CD14-positive monocyte (primary cell): ENCODE measurements around the gene INPP5A. TPM values are rescaled to one million over a fixed set of nuclear protein-coding genes. Genes with fewer than 3 reads are reported as not detected.

Experiments used
- DNase-seq, 3 donors: peaks; one replicate each; pipeline ENCODE4 v3.0.0-alpha.2; 2011 to 2022
- H2AFZ ChIP-seq: 2 replicates; pipeline ENCODE4 v1.6.0; 2012; ENCODE audit warnings: mild to moderate bottlenecking, low read depth, low read length, inconsistent platforms; ENCODE audit not compliant: insufficient read depth, poor library complexity, severe bottlenecking
- H3K27ac ChIP-seq, 2 donors: 1 replicate in 1 of 2; 2 replicates in 1 of 2; pipeline ENCODE4 v1.5.1; 2012 to 2013; ENCODE audit warnings: low read length in 2 of 2, control low read depth in 1 of 2, inconsistent platforms in 1 of 2, low read depth in 1 of 2, mild to moderate bottlenecking in 1 of 2
- H3K27me3 ChIP-seq, 2 donors: one replicate each; pipeline versions ENCODE4 v1.6.0 to v1.6.1; 2011 to 2013; ENCODE audit warnings: low read length in 2 of 2; ENCODE audit not compliant: control insufficient read depth in 2 of 2, insufficient read depth in 2 of 2
- H3K36me3 ChIP-seq, 2 donors: replicated peaks in 1 of 2; 1 replicate in 1 of 2; 2 replicates in 1 of 2; pipeline versions ENCODE4 v1.5.1 to v1.6.1; 2012 to 2013; ENCODE audit warnings: low read length in 2 of 2, control low read depth in 1 of 2, inconsistent platforms in 1 of 2, mild to moderate bottlenecking in 1 of 2; ENCODE audit not compliant: insufficient read depth in 2 of 2, control insufficient read depth in 1 of 2
- H3K4me1 ChIP-seq, 2 donors: 1 replicate in 1 of 2; 2 replicates in 1 of 2; pipeline versions ENCODE4 v1.5.1 to v1.6.1; 2012 to 2013; ENCODE audit warnings: low read length in 2 of 2, control low read depth in 1 of 2, inconsistent platforms in 1 of 2, mild to moderate bottlenecking in 1 of 2, moderate library complexity in 1 of 2; ENCODE audit not compliant: insufficient read depth in 2 of 2, control insufficient read depth in 1 of 2
- H3K4me2 ChIP-seq: replicated peaks from 2 replicates; pipeline ENCODE3; 2012; ENCODE audit warnings: low read length, moderate library complexity, mild to moderate bottlenecking; ENCODE audit not compliant: poor library complexity, severe bottlenecking; ENCODE audit errors: extremely low read depth
- H3K4me3 ChIP-seq, 3 experiments: fragments of 200-600 bp in 1 of 3; sonication (generic) in 1 of 3; replicated peaks in 1 of 3; 1 replicate in 2 of 3; 2 replicates in 1 of 3; pipeline ENCODE4 v1.5.1; 2011 to 2013; ENCODE audit warnings: low read length in 3 of 3, mild to moderate bottlenecking in 3 of 3, control low read depth in 2 of 3, low read depth in 2 of 3, inconsistent platforms in 1 of 3, moderate library complexity in 1 of 3
- H3K79me2 ChIP-seq: 2 replicates; pipeline ENCODE4 v1.6.0; 2012; ENCODE audit warnings: mild to moderate bottlenecking, control low read depth, inconsistent platforms, low read length, moderate library complexity; ENCODE audit not compliant: insufficient read depth
- H3K9ac ChIP-seq: 2 replicates; pipeline ENCODE4 v1.6.0; 2017; ENCODE audit warnings: low read length, mild to moderate bottlenecking; ENCODE audit not compliant: insufficient read depth, poor library complexity, severe bottlenecking
- H3K9me3 ChIP-seq, 2 donors: replicated peaks in 1 of 2; 1 replicate in 1 of 2; 2 replicates in 1 of 2; pipeline versions ENCODE4 v1.5.1 to v1.6.1; 2012 to 2013; ENCODE audit warnings: low read length in 2 of 2, control low read depth in 1 of 2; ENCODE audit not compliant: control insufficient read depth in 1 of 2, insufficient read depth in 1 of 2
- H4K20me1 ChIP-seq: 2 replicates; pipeline ENCODE4 v1.6.0; 2012; ENCODE audit warnings: mild to moderate bottlenecking, low read length, control low read depth, moderate library complexity; ENCODE audit not compliant: insufficient read depth
- H3K27ac Mint-ChIP-seq, 7 donors: one replicate each; pipeline ENCODE4 v1.8.0; 2020; ENCODE audit warnings: mild to moderate bottlenecking in 7 of 7, mixed read lengths in 7 of 7, moderate library complexity in 6 of 7, inconsistent platforms in 2 of 7
- H3K27me3 Mint-ChIP-seq, 3 donors: one replicate each; pipeline ENCODE4 v1.8.0; 2021 to 2022; ENCODE audit warnings: low read depth in 3 of 3, mild to moderate bottlenecking in 3 of 3, mixed read lengths in 3 of 3, moderate library complexity in 3 of 3, inconsistent platforms in 1 of 3
- H3K36me3 Mint-ChIP-seq, 2 donors: one replicate each; pipeline ENCODE4 v1.8.0; 2020; ENCODE audit warnings: mixed read lengths in 2 of 2, inconsistent platforms in 1 of 2, mild to moderate bottlenecking in 1 of 2
- H3K4me1 Mint-ChIP-seq: one replicate; pipeline ENCODE4 v1.8.0; 2020; ENCODE audit warnings: mild to moderate bottlenecking, mixed read lengths
- H3K4me3 Mint-ChIP-seq, 2 donors: one replicate each; pipeline ENCODE4 v1.8.0; 2020; ENCODE audit warnings: mild to moderate bottlenecking in 2 of 2, mixed read lengths in 2 of 2, moderate library complexity in 1 of 2
- H3K9me3 Mint-ChIP-seq, 7 donors: one replicate each; pipeline ENCODE4 v1.8.0; 2020 to 2022; ENCODE audit warnings: mixed read lengths in 7 of 7, mild to moderate bottlenecking in 6 of 7, moderate library complexity in 6 of 7, inconsistent platforms in 2 of 7
- WGBS: methylation state at CpG from one replicate; pipeline ENCODE4 v1.1.5; 2013; ENCODE audit warnings: missing lambda C conversion rate; ENCODE audit not compliant: insufficient coverage; 5-methylcytosine and 5-hydroxymethylcytosine counted together
- intact Hi-C, 2 donors: fragments of 100-400 bp; cut with micrococcal nuclease; formaldehyde crosslinking; loops; one replicate each; pipeline versions ENCODE4 v1.15.0 to v1.15.1; 2023
- polyA plus RNA-seq, 3 donors: library from polyadenylated mRNA; depleted of rRNA in 1 of 3; unstranded in 2 of 3; stranded (reverse) in 1 of 3; fragments of 300-500 nt in 2 of 3; fragments of >200 nt in 1 of 3; fragmentation: Illumina TruSeq in 2 of 3; gene quantifications; 1 replicate in 2 of 3; 2 replicates in 1 of 3; pipeline ENCODE4 v1.2.3, GENCODE V29; 2012 to 2021
- TF ChIP-seq, protein P1 (sequence below): fragments of 200-600 bp; IDR thresholded peaks from one replicate; pipeline ENCODE4 v1.8.0; 2022; ENCODE audit warnings: antibody characterized with exemption, mild to moderate bottlenecking

The INPP5A gene
- polyA plus RNA-seq, 3 donors = 0.87 to 17.2 (median 2.9) TPM

DNA sequence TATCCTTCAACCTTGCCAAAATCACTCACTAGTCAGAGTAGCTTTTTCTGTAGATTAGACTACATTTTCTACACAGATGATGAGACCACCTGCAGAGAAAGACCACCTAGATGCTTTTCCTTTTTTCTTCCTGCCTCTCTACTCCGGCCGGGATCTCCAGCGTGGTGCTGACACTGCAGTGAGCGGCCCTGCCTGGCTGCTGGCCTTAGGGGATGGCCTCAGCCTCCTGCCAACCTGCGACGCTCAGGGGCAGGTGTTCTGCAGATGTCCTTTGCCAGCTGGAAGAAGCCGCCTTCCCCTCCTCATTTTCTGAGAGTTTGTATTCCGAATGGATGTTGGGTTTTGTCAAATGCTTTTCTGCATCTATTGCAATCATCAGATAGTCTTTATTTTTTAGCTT lies 291.8 kb downstream of the INPP5A start:
- Mint-ChIP-seq H3K4me1 (no peaks in the 10 kb centered on the region), H3K27me3 (peaks cover 4 to 10% (median 10%) of the 10 kb centered on the region in 3 donors), H3K4me3 (no peak overlapping the region), H3K27ac (no peak overlapping the region), H3K36me3 (no peaks in the 10 kb centered on the region), H3K9me3 (peaks cover 3 to 14% (median 7%) of the 10 kb centered on the region in 7 donors)
- H3K79me2 ChIP-seq = no peaks in the 10 kb centered on the region
- TF ChIP-seq, protein P1, sequence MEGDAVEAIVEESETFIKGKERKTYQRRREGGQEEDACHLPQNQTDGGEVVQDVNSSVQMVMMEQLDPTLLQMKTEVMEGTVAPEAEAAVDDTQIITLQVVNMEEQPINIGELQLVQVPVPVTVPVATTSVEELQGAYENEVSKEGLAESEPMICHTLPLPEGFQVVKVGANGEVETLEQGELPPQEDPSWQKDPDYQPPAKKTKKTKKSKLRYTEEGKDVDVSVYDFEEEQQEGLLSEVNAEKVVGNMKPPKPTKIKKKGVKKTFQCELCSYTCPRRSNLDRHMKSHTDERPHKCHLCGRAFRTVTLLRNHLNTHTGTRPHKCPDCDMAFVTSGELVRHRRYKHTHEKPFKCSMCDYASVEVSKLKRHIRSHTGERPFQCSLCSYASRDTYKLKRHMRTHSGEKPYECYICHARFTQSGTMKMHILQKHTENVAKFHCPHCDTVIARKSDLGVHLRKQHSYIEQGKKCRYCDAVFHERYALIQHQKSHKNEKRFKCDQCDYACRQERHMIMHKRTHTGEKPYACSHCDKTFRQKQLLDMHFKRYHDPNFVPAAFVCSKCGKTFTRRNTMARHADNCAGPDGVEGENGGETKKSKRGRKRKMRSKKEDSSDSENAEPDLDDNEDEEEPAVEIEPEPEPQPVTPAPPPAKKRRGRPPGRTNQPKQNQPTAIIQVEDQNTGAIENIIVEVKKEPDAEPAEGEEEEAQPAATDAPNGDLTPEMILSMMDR = no peak
- DNase-seq = no peak
- no peak overlapping the region for H3K4me3 ChIP-seq
- H3K27me3 ChIP-seq = no peaks in the 10 kb centered on the region
- no peak overlapping the region for H2AFZ ChIP-seq
- intact Hi-C loops = no loop called here
- no peaks in the 10 kb centered on the region for H3K4me1 ChIP-seq
- no peak overlapping the region for H3K9ac ChIP-seq
- peaks cover 22 to 27% of the 10 kb centered on the region in 2 donors for H3K9me3 ChIP-seq
- no peaks in the 10 kb centered on the region for H4K20me1 ChIP-seq
- 100% methylated on average over 4 of the region's 8 CpGs for WGBS
- H3K4me2 ChIP-seq = no peak overlapping the region
- no peaks in the 10 kb centered on the region for H3K36me3 ChIP-seq
- H3K27ac ChIP-seq = no peak overlapping the region

DNA sequence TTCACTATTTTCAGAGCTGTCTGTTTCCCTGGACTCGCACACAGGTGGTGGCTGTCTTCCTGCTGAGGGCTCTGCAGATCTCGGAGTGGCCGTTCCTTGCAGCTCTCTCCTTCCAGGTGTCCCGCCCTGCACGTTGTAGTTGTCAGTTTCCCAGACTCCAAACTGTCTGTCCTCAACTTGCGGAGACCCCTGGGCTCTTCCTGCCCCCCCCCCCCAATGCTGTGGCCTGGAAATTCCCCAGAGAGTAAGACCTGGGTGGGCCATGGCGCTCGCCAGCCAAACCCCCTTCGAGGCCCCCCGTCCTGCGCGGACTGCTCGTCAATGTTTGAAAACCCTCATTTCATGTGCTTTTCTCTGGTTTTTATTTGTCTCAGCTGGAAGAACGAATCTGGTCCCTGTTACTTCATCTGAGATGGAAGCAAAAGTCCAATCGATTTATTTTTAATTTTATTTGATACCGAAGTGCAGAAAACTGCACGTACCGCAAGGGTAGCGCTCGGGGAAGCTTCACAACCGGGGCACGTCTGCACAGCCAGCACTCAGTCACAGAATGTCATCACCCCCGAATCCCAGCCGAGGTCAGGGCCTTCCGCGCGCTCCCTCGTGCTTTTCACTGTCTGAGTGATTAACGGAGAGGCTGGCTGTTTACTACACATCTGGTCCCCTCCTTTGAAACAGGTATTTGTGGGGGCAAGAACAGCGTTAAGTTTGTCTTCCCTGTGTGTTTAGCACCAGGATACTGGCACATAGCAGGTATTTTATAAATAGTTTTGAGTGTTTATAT lies 294.8 kb downstream of the INPP5A start:
- no peaks in the 10 kb centered on the region for H3K27me3 ChIP-seq
- Mint-ChIP-seq H3K4me3 (no peak overlapping the region), H3K27me3 (peaks cover 4 to 12% (median 11%) of the 10 kb centered on the region in 3 donors), H3K9me3 (peaks cover 0 to 6% (median 0%) of the 10 kb centered on the region in 7 donors), H3K36me3 (no peaks in the 10 kb centered on the region), H3K4me1 (no peaks in the 10 kb centered on the region), H3K27ac (no peak overlapping the region)
- no peaks in the 10 kb centered on the region for H3K36me3 ChIP-seq
- WGBS = 82% methylated on average over 19 of the region's 30 CpGs
- intact Hi-C loops = no loop called here
- H3K27ac ChIP-seq = no peak overlapping the region
- no peak overlapping the region for H2AFZ ChIP-seq
- TF ChIP-seq, protein P1 = no peak
- no peaks in the 10 kb centered on the region for H3K79me2 ChIP-seq
- H3K4me2 ChIP-seq = no peak overlapping the region
- no peak overlapping the region for H3K4me3 ChIP-seq
- no peaks in the 10 kb centered on the region for H4K20me1 ChIP-seq
- no peak overlapping the region for H3K9ac ChIP-seq
- no peaks in the 10 kb centered on the region for H3K4me1 ChIP-seq
- peaks cover 0 to 2% of the 10 kb centered on the region in 2 donors for H3K9me3 ChIP-seq
- no peak for DNase-seq

Other genes starting within 250 kb of the INPP5A start
- gene STK32C, start 229.8 kb upstream of the INPP5A start, polyA plus RNA-seq = 10 to 100 TPM; 13.6 to 22.8 (median 18.4) TPM
- gene LRRC27, start 205.6 kb upstream of the INPP5A start, polyA plus RNA-seq = 10 to 100 TPM in 1 of 3 donors, 1 to 10 TPM in 2; 3.6 to 12.8 (median 3.6) TPM
- 1 to 10 TPM; 2.4 to 6.9 (median 2.7) TPM for gene PWWP2B, start 140.6 kb upstream of the INPP5A start, polyA plus RNA-seq
- not detected for gene NKX6-2, start 248.4 kb downstream of the INPP5A start, polyA plus RNA-seq